Cardiac septum (tissue), 1 donor: ENCODE measurements around the gene LCN6. TPM values are rescaled to one million over a fixed set of nuclear protein-coding genes. Genes with fewer than 3 reads are reported as not detected.

Experiments
- DNase-seq: peaks from one replicate; pipeline ENCODE4 v3.0.0-alpha.2; 2020; ENCODE audit warnings: low spot score
- intact Hi-C: fragments of 100-400 bp; cut with DNase I; formaldehyde crosslinking; loops from one replicate; pipeline ENCODE4 v1.14.0; 2022
- microRNA-seq: library from miRNA; unstranded; fragments of <30 nt; microRNA quantifications from one replicate; pipeline ENCODE4 v1.2.0, GENCODE V29; 2020
- total RNA-seq: library from RNA; stranded (reverse); fragmentation: NEBNext Ultra II Directional; extraction: Animal tissue kit (Norgen Biotek cat#: 25700); gene quantifications from one replicate; pipeline ENCODE4 v1.2.1, GENCODE V29; 2021
- donor health status: DM: no; HTN: no; CAD: no.

Gene LCN6
- total RNA-seq, 1 donor from 2014 or later: 4.5 TPM

DNA sequence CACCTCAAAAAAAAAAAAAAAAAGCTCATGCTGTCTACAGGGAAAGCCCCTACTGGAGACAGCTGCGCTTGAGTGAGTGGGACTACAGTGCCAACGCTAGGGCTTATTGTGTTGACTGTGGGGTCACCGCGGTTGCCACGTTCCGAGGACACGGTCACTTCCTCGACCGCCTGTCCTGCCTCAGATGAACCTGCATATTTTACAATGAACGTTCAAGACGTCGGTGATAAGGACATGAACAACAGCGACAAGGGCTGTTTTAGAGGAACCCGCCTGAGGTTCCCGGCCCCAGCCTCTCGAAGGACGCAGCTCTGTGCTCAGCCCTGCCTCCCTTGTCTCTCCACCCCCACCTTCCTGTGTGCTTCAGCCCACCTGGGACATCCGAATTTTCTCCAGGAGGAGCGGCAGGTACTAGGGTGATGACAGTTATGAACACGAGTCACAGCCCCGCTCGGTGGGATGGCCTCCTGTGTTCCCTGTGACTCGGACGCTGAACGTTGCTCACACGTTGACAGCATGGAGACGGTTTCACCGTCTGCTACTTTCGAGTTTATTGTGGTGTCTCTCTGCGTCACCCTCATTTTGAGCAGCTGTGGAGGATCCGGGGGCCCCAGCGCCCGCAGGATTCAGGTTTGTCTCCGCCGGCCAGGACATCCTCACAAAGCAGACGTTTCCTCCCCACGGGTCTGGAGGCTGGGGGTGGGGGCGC is 47.2 kb downstream of the LCN6 start:
- no peak for DNase-seq
- intact Hi-C loops: no loop called here

DNA sequence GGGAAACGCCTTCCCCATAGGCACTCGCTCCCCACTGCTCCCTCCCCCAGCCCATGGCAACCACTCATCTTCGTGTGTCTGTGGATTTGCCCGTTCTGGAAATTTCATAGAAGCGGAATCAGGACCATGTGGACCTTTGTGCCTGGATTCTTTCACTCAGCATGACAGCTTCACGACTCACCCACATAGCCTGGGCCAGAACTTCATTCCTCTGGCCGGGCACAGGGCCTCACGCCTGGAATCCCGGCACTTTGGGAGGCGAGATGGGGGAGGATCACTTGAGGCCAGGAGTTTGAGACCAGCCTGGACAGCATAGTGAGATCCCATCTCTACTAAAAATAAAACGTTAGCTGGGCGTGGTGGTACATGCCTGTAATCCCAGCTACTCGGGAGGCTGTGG is 48.0 kb downstream of the LCN6 start:
- no peak for DNase-seq
- intact Hi-C loops: no loop called here

DNA sequence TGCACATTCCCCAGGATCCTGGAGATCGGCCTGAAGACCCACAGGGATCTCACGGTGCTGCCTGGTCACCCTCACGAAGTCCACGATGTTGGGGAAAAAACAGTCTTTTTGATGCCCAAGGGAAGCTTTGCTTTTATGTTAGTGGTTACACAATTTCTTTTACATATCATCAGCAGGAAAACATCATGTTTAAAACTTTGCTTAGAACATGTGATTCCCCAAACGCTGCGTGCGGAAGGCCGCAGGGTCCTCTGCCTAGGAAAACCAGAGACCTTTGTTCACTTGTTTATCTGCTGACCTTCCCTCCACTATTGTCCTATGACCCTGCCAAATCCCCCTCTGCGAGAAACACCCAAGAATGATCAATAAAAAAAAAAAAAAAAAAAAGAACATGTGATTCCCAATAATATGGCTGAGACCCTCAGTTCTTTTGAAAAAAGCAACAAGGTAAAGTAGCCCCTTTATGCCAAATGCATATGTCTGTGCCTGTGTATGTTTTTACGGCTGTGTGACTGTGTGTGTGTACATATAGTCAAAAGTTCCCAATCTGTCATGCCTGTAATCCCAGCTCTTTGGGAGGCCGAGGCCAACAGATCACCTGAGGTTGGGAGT is 49.6 kb downstream of the LCN6 start:
- intact Hi-C loops: no loop called here
- DNase-seq: no peak

DNA sequence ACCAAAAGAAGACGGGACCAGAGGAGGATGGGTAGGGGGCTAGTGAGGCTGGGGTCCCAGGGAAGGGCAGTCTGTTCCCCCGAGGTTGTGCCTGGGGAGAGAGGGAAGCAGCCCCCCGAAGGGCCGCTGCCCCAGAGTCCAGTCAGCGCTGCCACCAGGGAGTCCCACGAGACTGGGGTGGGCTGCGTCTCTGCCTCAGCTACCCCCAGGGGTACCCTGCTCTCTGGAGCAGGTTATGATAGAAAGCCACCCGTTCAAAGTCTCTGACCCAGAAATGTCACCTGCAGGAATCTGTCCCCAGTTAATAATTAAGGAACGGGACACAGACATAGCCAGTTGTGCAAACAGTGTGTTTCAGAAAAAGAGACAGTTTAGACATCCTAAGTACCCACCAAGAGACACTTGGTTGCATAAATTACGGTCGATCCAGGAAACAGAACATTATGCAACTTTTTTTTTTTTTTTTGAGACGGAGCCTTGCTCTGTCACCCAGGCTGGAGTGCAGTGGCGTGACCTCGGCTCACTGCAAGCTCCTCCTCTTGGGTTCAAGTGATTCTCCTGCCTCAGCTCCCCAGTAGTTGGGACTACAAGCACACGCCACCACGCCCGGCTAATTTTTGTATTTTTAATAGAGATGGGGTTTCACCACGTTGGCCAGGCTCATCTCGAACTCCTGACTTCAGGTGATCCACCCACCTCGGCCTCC is 50.4 kb downstream of the LCN6 start:
- intact Hi-C loops: no loop called here
- no peak for DNase-seq

DNA sequence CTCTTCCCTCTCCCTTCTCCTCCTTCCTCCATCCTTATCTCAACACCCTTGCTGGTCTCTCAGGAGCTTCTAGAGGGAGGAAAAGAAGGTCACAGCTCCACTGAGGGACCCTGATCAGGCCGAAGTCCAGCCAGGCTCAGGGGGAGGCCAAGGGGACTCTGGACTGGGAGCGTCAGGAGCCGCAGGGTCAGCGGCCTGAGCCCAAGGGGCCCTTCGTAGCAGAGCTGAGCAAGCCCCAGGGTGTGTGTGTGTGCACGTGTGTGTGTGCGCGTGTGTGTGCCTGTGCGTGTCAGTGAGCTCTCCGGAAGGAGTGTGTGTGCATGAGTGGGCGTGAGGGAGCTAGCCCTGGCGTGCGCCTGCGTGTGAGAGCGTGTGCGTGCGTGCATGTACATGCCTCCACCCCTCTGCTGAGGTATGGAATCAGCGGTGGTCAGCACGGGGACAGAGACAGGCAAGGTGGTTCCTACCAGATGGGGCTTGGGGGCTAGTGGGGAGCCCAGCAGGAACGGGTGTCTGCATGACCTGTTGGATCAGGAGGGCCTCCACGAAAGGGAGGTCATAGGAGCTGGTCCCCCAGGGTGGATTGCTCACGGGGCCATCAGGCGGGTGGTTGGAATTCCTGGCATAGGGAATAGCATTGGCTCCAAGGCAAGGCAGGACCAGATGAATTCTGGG is 51.0 kb downstream of the LCN6 start:
- no peak for DNase-seq
- intact Hi-C loops: no loop called here

DNA sequence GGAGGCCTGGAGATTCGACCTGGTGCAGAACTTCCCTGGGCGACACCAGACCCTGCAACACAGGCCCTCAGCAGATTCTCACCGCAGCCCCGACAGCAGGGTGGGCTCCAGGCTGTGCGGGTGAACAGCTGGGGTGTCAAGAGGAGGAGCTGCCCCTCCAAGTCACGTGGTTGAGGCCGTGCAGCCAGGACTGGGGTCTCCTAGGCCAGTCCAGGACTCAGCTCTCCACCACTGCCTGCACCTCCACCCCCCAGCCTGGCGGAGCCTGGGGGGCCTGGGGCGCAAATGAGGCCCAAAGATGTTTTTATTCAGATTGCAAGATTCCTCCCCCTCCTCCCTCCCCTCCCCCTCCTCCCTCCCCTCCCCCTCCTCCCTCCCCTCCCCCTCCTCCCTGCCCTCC is 51.8 kb downstream of the LCN6 start:
- no peak for DNase-seq
- intact Hi-C loops: no loop called here

DNA sequence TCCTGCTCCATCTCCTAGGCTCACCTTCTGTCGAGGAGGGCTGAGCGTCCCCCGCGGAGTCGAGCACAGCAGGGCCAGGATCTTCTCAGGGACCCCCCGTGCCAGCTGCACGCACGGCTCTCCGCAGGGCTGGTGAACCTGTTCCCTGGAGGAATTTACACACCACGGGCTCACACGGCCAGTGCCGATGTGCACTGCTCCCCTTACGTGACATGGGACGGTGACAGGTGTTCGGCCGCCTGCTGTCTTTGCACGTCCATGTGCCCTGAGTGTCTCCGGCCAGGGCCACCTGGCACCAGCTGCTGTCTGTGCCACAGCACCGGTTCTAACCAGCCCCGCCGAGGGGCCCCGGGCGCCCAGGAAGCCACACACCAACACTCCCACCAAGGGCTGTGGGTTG is 52.4 kb downstream of the LCN6 start:
- intact Hi-C loops: no loop called here
- no peak for DNase-seq

DNA sequence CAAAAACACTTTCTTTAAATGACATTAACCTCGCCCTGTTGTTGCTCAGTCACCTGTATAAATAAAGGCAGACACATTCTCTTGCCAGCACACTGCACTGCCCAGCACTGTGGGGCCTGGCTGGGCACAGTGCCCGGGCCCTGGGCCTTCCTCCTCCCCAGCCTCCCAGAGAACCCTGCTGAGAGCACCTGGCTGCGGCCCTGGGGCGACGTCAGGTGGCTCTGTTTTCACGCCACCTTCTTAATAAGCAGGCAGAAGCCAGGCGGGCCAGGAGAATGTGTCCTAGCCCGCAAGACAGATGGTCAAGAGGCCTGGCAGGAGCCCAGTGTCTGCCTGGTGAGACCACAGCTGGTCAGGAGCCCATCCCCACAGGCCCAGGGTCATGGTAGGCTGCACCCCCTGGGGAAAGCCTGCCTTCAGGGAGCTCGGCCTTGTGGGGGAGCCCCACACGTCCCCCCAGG is 52.9 kb downstream of the LCN6 start:
- DNase-seq: no peak
- intact Hi-C loops: no loop called here

DNA sequence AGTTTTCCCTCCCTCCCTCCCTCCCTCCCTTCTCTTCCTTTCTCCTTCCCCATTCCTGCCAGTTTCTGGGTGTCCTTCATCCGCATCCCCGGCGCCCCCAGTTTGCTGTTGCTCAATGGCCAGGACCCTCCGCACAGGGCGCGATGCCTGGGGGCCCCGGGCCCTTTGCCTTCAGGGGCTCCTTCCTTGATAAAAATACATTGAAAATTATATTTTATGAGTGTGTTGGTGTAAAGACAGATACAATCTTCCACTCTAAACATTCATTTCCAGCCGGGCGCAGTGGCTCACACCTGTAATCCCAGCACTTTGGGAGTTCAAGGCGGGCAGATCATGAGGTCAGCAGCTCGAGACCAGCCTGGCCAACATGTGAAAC is 53.5 kb downstream of the LCN6 start:
- intact Hi-C loops: loop anchor here (5.0 kb wide), 1 partner anchor 32 kb away; no protein-coding TSS in a partner anchor

DNA sequence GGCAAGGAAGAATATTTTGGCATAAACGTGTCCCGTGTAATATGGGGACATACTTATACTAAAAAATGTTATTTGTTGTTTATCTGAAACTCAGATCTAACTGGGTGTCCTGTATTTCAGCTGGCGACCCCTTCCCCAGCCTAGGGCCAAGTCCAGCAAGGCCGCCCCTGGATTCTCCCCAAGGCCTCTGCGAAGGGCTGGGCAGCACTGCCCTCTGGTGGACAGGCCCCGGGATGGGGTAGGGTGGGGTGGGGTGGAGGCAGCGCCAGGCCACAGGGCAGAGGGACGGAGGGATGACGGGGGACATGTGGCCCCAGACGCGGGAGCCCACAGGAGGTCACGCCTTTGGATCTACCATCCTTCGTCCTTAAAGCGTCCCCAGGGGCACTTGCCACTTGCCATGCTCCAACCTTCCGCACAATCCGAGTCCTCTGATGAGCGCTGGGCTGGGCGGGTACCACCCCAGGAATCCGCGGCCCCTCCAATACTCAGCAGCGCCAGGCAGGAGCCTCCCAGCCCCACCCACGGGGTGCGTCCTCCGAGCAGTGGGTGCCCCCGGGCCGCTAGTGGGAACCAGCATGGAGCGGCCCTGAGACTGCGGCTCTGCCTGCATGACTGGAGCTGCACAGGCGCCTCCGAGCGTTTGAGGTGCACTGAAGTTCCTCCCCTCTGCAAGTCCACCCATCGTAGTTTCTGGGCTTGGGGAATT is 54.0 kb downstream of the LCN6 start:
- intact Hi-C loops: loop anchor here (5.0 kb wide), 1 partner anchor 33 kb away; no protein-coding TSS in a partner anchor
- DNase-seq: no peak

More for the DNA sequence above, 53.5 kb downstream of the LCN6 start:
- no peak for DNase-seq

Small RNA genes within 50 kb of the gene (microRNA-seq; reads per million reads assigned to microRNA genes)
- gene MIR6722: not detected

Other genes with a start within 250 kb of the LCN6 start
- gene NOTCH1, start 202.5 kb downstream of the LCN6 start, total RNA-seq: 29.7 TPM
- gene EGFL7, start 85.6 kb downstream of the LCN6 start, total RNA-seq: 85.3 TPM
- gene AGPAT2, start 61.1 kb downstream of the LCN6 start, total RNA-seq: 48.4 TPM
- gene DIPK1B, start 36.0 kb downstream of the LCN6 start, total RNA-seq: 28.3 TPM
- 3.3 TPM for gene LCN10, start 5.6 kb downstream of the LCN6 start, total RNA-seq
- gene LCN8, start 9.7 kb upstream of the LCN6 start, total RNA-seq: not detected
- not detected for gene LCN15, start 16.0 kb upstream of the LCN6 start, total RNA-seq
- 62.5 TPM for gene TMEM141, start 42.8 kb upstream of the LCN6 start, total RNA-seq
- gene CCDC183, start 47.8 kb upstream of the LCN6 start, total RNA-seq: 1.6 TPM
- gene RABL6, start 59.4 kb upstream of the LCN6 start, total RNA-seq: 66.4 TPM
- 8.6 TPM for gene AJM1, start 94.0 kb upstream of the LCN6 start, total RNA-seq
- 296 TPM for gene PHPT1, start 100.9 kb upstream of the LCN6 start, total RNA-seq
- 11.0 TPM for gene MAMDC4, start 103.8 kb upstream of the LCN6 start, total RNA-seq
- gene EDF1, start 117.8 kb upstream of the LCN6 start, total RNA-seq: 293 TPM
- gene TRAF2, start 138.0 kb upstream of the LCN6 start, total RNA-seq: 10.2 TPM
- 162 TPM for gene FBXW5, start 196.2 kb upstream of the LCN6 start, total RNA-seq
- 3.4 TPM for gene C8G, start 196.7 kb upstream of the LCN6 start, total RNA-seq
- 20.7 TPM for gene LCN12, start 203.7 kb upstream of the LCN6 start, total RNA-seq
- 1,323 TPM for gene PTGDS, start 229.0 kb upstream of the LCN6 start, total RNA-seq
- 5.9 TPM for gene LCNL1, start 234.5 kb upstream of the LCN6 start, total RNA-seq
- 26.0 TPM for gene PAXX, start 243.9 kb upstream of the LCN6 start, total RNA-seq
- gene CLIC3, start 248.0 kb upstream of the LCN6 start, total RNA-seq: 12.9 TPM